Fibroblast of pulmonary artery (primary cell): ENCODE measurements around the gene CBY1.
"Not testable (repeated sequence)": the region's sequence is repeated elsewhere in the genome, so short reads cannot be mapped to it uniquely, and the experiment has no call there.

Experiments used
- DNase-seq: peaks from one replicate; pipeline ENCODE4 v3.0.0-alpha.2; 2010; ENCODE audit warnings: low read depth
- H3K4me3 ChIP-seq: replicated peaks from 2 replicates; pipeline ENCODE4 v1.5.1; 2011; ENCODE audit warnings: low read depth, mild to moderate bottlenecking, control low read depth, low read length, moderate library complexity
- CTCF ChIP-seq: IDR thresholded peaks from 2 replicates; pipeline ENCODE4 v1.5.1; 2011; ENCODE audit warnings: mild to moderate bottlenecking, control low read depth, low read length, inconsistent platforms; ENCODE audit errors: missing control alignments

CBY1 gene

GRCh38 chr22:38629108-38629507, 27.3 kb upstream of the CBY1 start:
- DNase-seq = no peak
- TF ChIP-seq CTCF = no peak
- H3K4me3 ChIP-seq = no peak overlapping the region

GRCh38 chr22:38631724-38632123, 24.7 kb upstream of the CBY1 start:
- H3K4me3 ChIP-seq = no peak overlapping the region
- no peak for TF ChIP-seq CTCF
- no peak for DNase-seq

GRCh38 chr22:38632528-38632927, 23.9 kb upstream of the CBY1 start:
- no peak overlapping the region for H3K4me3 ChIP-seq
- no peak for DNase-seq
- no peak for TF ChIP-seq CTCF

GRCh38 chr22:38638216-38638615, 18.2 kb upstream of the CBY1 start:
- H3K4me3 ChIP-seq = no peak overlapping the region
- no peak for DNase-seq
- TF ChIP-seq CTCF = no peak

- no peak overlapping the region for H3K4me3 ChIP-seq
- no peak for DNase-seq
Observed at GRCh38 chr22:38638728-38639127, 17.7 kb upstream of the CBY1 start.

GRCh38 chr22:38641476-38642040, 14.9 kb upstream of the CBY1 start:
- TF ChIP-seq CTCF = no peak

More at GRCh38 chr22:38638728-38639127, 17.7 kb upstream of the CBY1 start:
- TF ChIP-seq CTCF = no peak

GRCh38 chr22:38644245-38644644, 12.2 kb upstream of the CBY1 start:
- DNase-seq, H3K4me3 ChIP-seq: not testable (repeated sequence)

More at GRCh38 chr22:38641476-38642040, 14.9 kb upstream of the CBY1 start:
- H3K4me3 ChIP-seq = no peak overlapping the region
- DNase-seq = no peak
